HG03280 (cell line): ENCODE results near the gene DLX3.

ENCODE experiments used
- ATAC-seq: cut with Tn5 transposase; IDR thresholded peaks from one replicate; pipeline ENCODE4 v1.9.1; 2021; ENCODE audit warnings: mild to moderate bottlenecking, moderate library complexity; ENCODE audit not compliant: unreplicated experiment

Gene DLX3

GRCh38 chr17:49992933-49993422, 2.0 kb downstream of the DLX3 start:
- no peak for ATAC-seq

- ATAC-seq, result no peak
These were observed 2.7 kb downstream of the DLX3 start for GRCh38 chr17:49992191-49992932.

- no peak for ATAC-seq
These were observed 3.6 kb downstream of the DLX3 start for GRCh38 chr17:49991409-49991808.

DNA sequence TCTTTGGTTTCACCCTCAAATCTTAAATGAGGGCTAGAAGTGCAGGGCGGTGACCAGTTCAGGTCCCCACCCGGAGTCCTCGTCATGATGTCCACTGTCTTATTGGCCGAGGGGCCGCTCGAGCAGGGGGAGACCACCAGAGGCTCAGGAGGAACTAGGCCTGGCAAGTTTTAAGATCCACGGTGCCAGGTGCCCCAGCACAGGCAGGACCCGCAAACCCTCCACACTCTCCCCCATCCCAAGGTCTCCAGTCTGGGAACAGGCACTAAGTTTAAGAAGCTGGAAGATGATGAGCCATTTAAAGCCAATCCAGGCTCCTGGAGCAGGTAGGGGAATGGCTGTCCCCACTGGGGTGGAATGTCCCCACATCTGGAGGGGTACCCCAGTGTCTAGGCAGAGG, 4.1 kb downstream of the DLX3 start:
- ATAC-seq, result no peak

DNA sequence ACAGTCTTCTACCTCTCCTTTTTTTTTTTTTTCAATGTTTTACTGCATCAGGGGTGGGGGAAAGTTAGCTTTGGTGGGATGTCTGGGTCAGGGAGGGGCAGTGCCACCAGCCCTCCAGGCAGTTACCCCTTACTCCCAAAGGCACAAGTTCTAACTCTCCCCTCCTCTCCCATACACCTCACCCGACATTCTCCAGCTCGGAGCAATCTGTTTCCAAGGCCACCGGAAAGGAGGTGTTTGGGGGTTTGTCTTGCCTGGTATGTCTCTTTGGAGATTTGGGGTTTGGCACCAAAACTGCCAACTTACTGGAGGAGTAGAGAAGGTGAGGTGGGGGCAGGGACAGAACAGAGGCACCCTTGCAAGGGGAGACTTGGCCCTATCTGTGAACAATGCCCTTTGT, 4.7 kb downstream of the DLX3 start:
- ATAC-seq, result no peak

DNA sequence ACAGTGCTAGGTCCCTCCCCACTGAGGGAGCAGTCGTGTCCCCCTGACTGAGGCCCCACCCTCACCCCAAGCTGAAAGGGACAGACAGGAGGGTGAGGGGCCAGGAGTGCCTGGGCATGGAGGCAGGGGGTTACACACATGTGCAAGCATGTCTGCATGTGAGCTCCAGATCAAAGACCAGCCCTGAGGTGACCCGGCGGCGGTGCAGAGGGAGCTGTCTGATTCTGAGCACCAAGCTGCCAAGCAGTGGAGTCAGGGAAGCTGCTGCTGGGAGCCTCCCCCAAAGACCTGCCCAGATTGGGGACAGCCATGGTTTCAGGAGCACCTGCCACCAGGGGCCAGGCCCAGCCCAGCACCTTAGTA, 5.5 kb downstream of the DLX3 start:
- ATAC-seq, result no peak

GRCh38 chr17:49987681-49988441, 7.2 kb downstream of the DLX3 start:
- no peak for ATAC-seq

- ATAC-seq, result no peak
These were observed 7.8 kb downstream of the DLX3 start for GRCh38 chr17:49987290-49987585.

DNA sequence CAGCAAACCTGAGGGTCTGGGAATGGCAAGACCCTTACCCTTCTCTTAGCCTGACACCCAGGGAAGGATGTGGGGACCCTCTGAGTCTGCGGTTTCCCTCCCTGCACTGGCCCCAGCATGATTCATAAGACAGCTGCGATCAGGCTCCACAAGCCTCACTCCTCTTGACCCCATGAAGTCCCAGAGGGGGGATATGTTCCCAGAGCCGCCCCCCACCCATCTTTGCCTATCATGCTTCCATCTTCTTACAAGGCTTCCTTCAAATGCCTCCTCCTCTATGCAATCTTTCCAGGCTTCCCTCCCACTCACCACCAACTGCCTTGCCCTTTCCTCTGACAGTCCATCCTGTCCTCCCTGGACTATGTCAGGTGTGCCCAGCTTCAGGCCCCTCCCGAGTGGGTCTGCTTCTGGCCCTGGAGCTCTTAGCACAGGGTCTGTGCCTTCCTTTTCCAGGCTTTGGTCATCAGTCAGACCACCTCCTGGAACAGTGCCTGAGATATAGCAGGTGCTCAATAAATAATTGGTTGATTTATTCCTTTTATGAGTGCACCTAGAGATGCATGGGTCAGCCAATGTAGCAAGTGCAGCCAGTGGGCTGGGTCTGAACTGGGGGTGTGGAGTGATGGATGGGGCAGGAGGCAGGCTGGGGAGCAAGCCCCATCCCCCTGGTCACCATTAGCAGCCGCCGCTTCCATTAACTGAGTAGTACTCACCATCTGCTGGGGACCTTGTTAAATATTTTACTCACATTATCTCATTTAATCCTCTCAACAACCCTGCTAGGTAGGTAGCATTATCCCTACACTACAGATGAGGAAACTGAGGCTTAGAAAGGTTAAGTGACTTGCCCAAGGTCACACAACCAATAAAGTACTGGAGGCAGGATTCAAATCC, 8.4 kb downstream of the DLX3 start:
- no peak for ATAC-seq

DNA sequence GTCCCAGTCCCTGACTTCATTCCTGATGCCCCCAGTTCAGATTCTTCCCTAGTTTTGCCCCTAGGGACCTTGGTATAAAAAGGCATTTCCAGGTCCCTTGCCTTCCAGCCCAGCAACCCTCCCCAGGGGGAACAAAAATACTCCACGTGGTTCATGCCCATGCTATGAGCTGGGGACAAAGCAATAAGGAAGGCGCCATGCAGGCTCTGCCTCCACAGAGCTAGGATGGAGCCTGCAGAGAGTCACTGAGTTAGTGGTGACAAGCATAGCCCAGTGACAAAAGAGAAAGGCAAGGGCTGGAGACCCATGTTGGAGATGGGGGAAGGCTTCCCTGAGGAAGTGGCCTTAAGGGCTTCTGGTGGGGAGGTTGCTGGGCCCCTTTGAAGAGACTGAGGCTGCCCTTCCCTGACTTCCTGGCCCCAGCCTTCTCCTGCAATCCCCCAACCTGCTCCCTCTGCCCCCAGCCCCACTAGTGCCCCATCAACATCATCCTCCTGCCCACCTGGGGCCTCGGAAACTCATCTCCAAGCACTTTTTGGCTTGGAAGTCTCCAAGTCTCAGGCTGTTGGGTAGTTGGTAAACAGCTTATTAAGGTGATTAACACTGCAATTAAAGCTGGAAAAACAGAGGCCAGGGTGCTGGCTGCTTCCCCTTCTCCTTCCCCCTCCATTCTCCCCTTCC, 9.6 kb downstream of the DLX3 start:
- ATAC-seq, result no peak

- no peak for ATAC-seq
These were observed 10.2 kb downstream of the DLX3 start for GRCh38 chr17:49984776-49985175.

GRCh38 chr17:49984283-49984682, 10.7 kb downstream of the DLX3 start:
- ATAC-seq, result no peak

GRCh38 chr17:49980703-49981197, 14.3 kb downstream of the DLX3 start:
- ATAC-seq, result no peak

DNA sequence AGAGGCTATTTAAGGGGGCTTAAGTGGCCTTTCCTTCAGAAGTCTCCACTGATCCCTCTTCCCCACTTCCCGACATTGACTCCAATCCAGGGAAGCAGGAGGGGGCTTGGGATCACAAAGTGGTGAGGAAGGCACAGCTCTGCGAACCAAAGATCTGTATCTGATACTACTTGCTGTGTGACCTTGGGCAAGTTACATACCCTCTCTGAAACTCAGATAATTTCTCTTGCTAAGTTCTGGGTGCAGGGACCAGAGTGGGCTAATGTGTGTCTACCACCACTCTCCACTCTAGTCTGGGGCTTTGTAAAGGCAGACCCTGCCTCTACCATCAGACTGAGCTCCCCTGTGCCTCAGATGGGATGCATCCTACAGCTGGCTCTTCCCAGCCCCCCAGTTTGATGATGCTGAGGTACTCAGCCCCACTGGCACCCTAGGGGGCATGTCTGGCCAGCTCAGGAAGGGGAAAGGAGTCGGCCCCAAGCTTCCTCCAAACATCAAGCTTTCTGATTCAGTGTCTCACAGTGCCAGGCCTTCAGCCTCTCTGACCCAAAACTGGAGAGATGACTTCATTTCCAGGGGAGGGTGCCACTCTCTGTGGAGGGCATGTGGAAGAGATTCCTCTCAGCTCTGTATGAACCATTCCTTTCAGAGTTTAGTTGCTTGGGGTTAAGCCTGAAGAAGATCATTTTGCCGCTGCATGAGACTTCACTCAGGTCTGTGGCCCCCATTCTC, 15.1 kb downstream of the DLX3 start:
- no peak for ATAC-seq

GRCh38 chr17:49978501-49978900, 16.5 kb downstream of the DLX3 start:
- ATAC-seq, result no peak

DNA sequence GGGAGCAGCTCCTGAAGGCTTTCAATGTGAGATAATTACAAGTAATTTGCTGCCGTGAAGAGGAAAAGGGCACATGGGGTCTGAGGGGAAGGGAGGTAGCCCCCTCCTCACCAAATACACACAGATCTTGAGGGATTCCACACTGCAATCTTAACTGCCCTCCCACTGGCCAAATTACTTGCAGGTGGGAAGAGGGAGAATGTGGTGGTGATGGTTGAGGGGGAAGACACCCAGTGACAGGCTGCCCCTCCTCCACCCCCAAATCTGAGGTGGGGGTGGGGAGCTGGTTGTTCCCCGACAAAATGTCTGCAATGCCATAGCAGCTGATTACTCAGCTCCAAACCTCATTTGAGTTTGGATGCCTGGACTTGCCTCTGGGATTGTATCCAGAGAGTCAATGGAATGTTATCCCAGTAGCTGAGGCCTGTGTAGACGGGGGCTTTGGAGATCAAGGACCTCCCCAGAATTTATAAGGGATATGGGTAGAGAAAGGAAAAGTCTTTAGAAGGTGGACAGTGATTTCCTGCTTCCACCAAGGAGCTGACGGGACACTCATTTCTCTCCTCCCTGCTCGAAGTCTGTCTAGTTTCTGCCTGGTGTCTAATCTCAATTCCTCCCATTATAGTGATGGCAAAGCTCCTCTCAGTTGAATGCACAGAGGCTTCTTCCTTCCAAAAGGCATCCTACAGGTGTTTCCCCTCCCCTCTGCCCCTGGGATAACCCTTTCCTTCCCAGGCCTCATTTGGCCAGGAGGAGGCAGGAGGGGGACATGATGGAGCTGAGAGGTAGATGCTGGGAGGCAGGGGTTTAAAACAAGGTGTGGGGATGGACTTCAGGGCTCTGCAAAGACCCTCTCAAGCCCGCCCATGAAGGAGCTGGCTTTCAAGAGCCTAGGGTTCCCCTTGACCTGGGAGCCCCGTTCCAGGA, 17.3 kb downstream of the DLX3 start:
- ATAC-seq, result no peak

DNA sequence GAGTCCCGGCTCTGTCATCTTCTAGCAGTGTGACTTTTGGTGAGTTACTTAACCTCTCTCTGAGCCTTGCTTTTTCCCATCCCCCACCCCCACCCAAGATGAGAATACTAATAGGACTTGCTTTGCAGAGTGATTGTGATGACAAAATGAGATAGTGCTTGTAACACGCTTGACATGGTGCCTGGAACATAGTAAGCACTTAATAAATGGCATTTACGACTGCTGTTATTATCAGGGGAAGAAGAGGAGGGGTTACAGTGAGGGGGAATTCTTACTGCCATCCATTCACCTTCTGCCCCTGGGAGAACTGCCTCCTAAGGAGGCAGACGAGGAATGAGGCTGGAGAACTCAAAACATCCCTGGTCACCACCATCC, 18.2 kb downstream of the DLX3 start:
- ATAC-seq, result no peak

GRCh38 chr17:49976163-49976827, 18.7 kb downstream of the DLX3 start:
- ATAC-seq, result no peak

- ATAC-seq, result no peak
These were observed 19.5 kb downstream of the DLX3 start for GRCh38 chr17:49975531-49975930.
